Endothelial cell of umbilical vein (primary cell): Measurements from ENCODE around the gene MACO1. TPM values are rescaled to one million over a fixed set of nuclear protein-coding genes. Genes with fewer than 3 reads are reported as not detected.

ENCODE experiments used
- BruUV-seq: library from RNA; stranded (reverse); fragments of 400-500 nt; replicated peaks from 2 replicates; lab custom pipeline; 2021; lab: Mats Ljungman, UMichigan
- CTCF ChIA-PET: fragments of 300-600, 350-600 bp; sonication (Branson Sonifier 250); formaldehyde crosslinking; loops from one replicate; lab custom pipeline; 2021; ENCODE audit warnings: antibody characterized with exemption, inconsistent platforms; lab: Charles Lee
- POLR2A ChIA-PET: fragments of 300-600, 350-600 bp; sonication (Branson Sonifier 250); formaldehyde crosslinking; loops from one replicate; lab custom pipeline; 2021; ENCODE audit warnings: antibody characterized with exemption, inconsistent platforms; lab: Charles Lee
- DNase-seq: peaks from one replicate; pipeline ENCODE4 v3.0.0-alpha.2; 2011; ENCODE audit warnings: low read depth, low spot score
- FAIRE-seq: peaks from 2 replicates; lab custom pipeline; 2011; peaks lifted over from hg19 to GRCh38; lab: Jason Lieb, UNC
- H2AFZ ChIP-seq: 2 replicates; pipeline ENCODE4 v1.6.0; 2012; ENCODE audit warnings: low read depth, low read length, control low read depth, inconsistent platforms
- H3K27ac ChIP-seq: 2 replicates; pipeline ENCODE4 v1.5.1; 2011; ENCODE audit warnings: low read depth, mild to moderate bottlenecking, control low read depth, low read length, moderate library complexity; ENCODE audit not compliant: insufficient read depth
- H3K27me3 ChIP-seq, 2 experiments: 2 replicates each; pipeline versions ENCODE4 v1.6.0 to v1.6.1; 2011; ENCODE audit warnings: low read length in 2 of 2, mixed read lengths in 1 of 2; ENCODE audit not compliant: control insufficient read depth in 2 of 2, insufficient read depth in 2 of 2
- H3K36me3 ChIP-seq, 2 experiments: 2 replicates in 1 of 2; 3 replicates in 1 of 2; pipeline ENCODE4 v1.5.1; 2011; ENCODE audit warnings: low read length in 2 of 2, mild to moderate bottlenecking in 1 of 2, moderate library complexity in 1 of 2; ENCODE audit not compliant: control insufficient read depth in 2 of 2, insufficient read depth in 2 of 2; ENCODE audit errors: extremely low read depth in 1 of 2
- H3K4me1 ChIP-seq: 3 replicates; pipeline ENCODE4 v1.5.1; 2011; ENCODE audit warnings: mild to moderate bottlenecking, low read length; ENCODE audit not compliant: control insufficient read depth, insufficient read depth; ENCODE audit errors: extremely low read depth
- H3K4me2 ChIP-seq: 2 replicates; pipeline ENCODE4 v1.6.1; 2011; ENCODE audit warnings: low read length, control low read depth, mixed read lengths; ENCODE audit not compliant: insufficient read depth
- H3K4me3 ChIP-seq, 3 experiments: fragments of 200-600 bp in 1 of 3; sonication (generic), shearing (Covaris generic) in 1 of 3; replicated peaks in 1 of 3; 2 replicates each; pipeline ENCODE4 v1.5.1; 2011 to 2016; ENCODE audit warnings: control low read depth in 3 of 3, low read length in 3 of 3, mild to moderate bottlenecking in 2 of 3, inconsistent platforms in 1 of 3, low read depth in 1 of 3, moderate library complexity in 1 of 3; ENCODE audit not compliant: insufficient read depth in 1 of 3
- H3K79me2 ChIP-seq: 2 replicates; pipeline ENCODE4 v1.6.0; 2012; ENCODE audit warnings: low read length, inconsistent platforms; ENCODE audit not compliant: control insufficient read depth, insufficient read depth
- H3K9ac ChIP-seq: replicated peaks from 2 replicates; pipeline ENCODE3; 2011; ENCODE audit warnings: low read length, control low read depth; ENCODE audit not compliant: insufficient read depth; ENCODE audit errors: extremely low read depth
- H3K9me1 ChIP-seq: replicated peaks from 3 replicates; pipeline ENCODE4 v1.6.0; 2011; ENCODE audit warnings: mild to moderate bottlenecking, low read length; ENCODE audit not compliant: control insufficient read depth, insufficient read depth; ENCODE audit errors: extremely low read depth
- H3K9me3 ChIP-seq: replicated peaks from 2 replicates; pipeline ENCODE4 v1.5.1; 2012; ENCODE audit warnings: low read length, inconsistent platforms; ENCODE audit not compliant: control insufficient read depth, insufficient read depth
- H4K20me1 ChIP-seq: replicated peaks from 2 replicates; pipeline ENCODE3; 2011; ENCODE audit warnings: mild to moderate bottlenecking, low read length; ENCODE audit not compliant: control insufficient read depth, insufficient read depth; ENCODE audit errors: extremely low read depth
- CTCF ChIP-seq, 2 donors: IDR thresholded peaks; 1 replicate in 1 of 2; 2 replicates in 1 of 2; pipeline ENCODE4 v1.5.1; 2011; ENCODE audit warnings: low read length in 2 of 2, mild to moderate bottlenecking in 2 of 2, moderate library complexity in 2 of 2, control low read depth in 1 of 2, inconsistent platforms in 1 of 2, low read depth in 1 of 2; ENCODE audit not compliant: insufficient read depth in 1 of 2; ENCODE audit errors: extremely low read depth in 1 of 2
- EZH2 ChIP-seq: IDR thresholded peaks from 2 replicates; pipeline ENCODE4 v1.6.1; 2012; ENCODE audit warnings: borderline replicate concordance, low read depth, mild to moderate bottlenecking, moderate library complexity, low read length, inconsistent platforms; ENCODE audit not compliant: severe bottlenecking
- FOS ChIP-seq: IDR thresholded peaks from 2 replicates; pipeline ENCODE4 v1.6.1; 2011; ENCODE audit warnings: mild to moderate bottlenecking, low read length, moderate library complexity, borderline replicate concordance; ENCODE audit not compliant: insufficient read depth
- GATA2 ChIP-seq: IDR thresholded peaks from 2 replicates; pipeline ENCODE4 v1.7.0; 2011; ENCODE audit warnings: low read depth, mild to moderate bottlenecking, moderate library complexity, mixed read lengths, low read length; ENCODE audit not compliant: insufficient read length, insufficient read depth
- JUN ChIP-seq: IDR thresholded peaks from 2 replicates; pipeline ENCODE4 v1.6.1; 2011; ENCODE audit warnings: borderline replicate concordance, low read depth; ENCODE audit not compliant: insufficient read length, insufficient read depth
- MYC ChIP-seq: IDR thresholded peaks from one replicate; pipeline ENCODE4 v1.6.1; 2011; ENCODE audit warnings: mild to moderate bottlenecking, low read depth, low read length
- POLR2AphosphoS5 ChIP-seq: IDR thresholded peaks from 2 replicates; pipeline ENCODE4 v1.6.1; 2012; ENCODE audit warnings: low read depth, mild to moderate bottlenecking, control low read depth, low read length, moderate library complexity; ENCODE audit not compliant: insufficient read depth
- dilution Hi-C: fragments of 300-500 bp; cut with MboI; formaldehyde crosslinking; loops from one replicate; pipeline ENCODE4 v1.15.0; 2019; ENCODE audit warnings: low sequenced_read_pairs; ENCODE audit not compliant: extremely low pct_ligation_motif_present
- intact Hi-C: fragments of 100-400 bp; cut with micrococcal nuclease; formaldehyde crosslinking; loops from one replicate; pipeline ENCODE4 v1.10.0; 2022
- polyA plus RNA-seq, 4 experiments: library from polyadenylated mRNA; depleted of rRNA in 3 of 4; stranded (reverse) in 3 of 4; unstranded in 1 of 4; fragments of >200 nt; gene quantifications; 2 replicates each; pipeline versions ENCODE4 v1.2.1 to v1.2.3, GENCODE V29; 2011 to 2012; ENCODE audit warnings: missing spikeins in 1 of 4
- total RNA-seq: library from RNA; stranded (reverse); gene quantifications from 2 replicates; pipeline ENCODE4 v1.2.3, GENCODE V29; 2021

MACO1 gene
- total and polyA plus RNA-seq, 2 donors (not counting 3 experiments of a cell fraction or from before 2014, with no cell fraction given): 7.7 to 24.4 TPM

- H3K36me3 ChIP-seq: no peaks in the 10 kb centered on the region
- DNase-seq: no peak
- H3K79me2 ChIP-seq: peaks cover 17% of the 10 kb centered on the region
Observed at GRCh38 chr1:25477448-25478034, 46.8 kb downstream of the MACO1 start.

More at GRCh38 chr1:25477448-25478034, 46.8 kb downstream of the MACO1 start:
- Histone ChIP-seq H3K27me3 (no peaks in the 10 kb centered on the region), H3K4me2 (no peak overlapping the region), H3K4me1 (no peaks in the 10 kb centered on the region), H3K9me3 (no peaks in the 10 kb centered on the region), H2AFZ (no peak overlapping the region), H3K4me3 (no peak overlapping the region), H3K9ac (no peak overlapping the region), H3K27ac (no peak overlapping the region), H4K20me1 (no peaks in the 10 kb centered on the region), H3K9me1 (no peaks in the 10 kb centered on the region)
- intact Hi-C loops: loop anchor here (5.0 kb wide), 1 partner anchor 230 kb away; the partner anchor contains the start of gene RSRP1
- TF ChIP-seq GATA2 (no peak), JUN (no peak), CTCF (IDR thresholded peaks at IDR 0.05; ENCODE audit: extremely low read depth in 1 of 2, insufficient read depth in 1 of 2, low read depth in 1 of 2, low read length in 2 of 2) (no peak), FOS (no peak), EZH2 (no peak), POLR2AphosphoS5 (no peak), MYC (no peak)
- ChIA-PET CTCF (interaction anchor here (0.8 to 1.6 kb wide), 2 partner anchors 11 to 27 kb away, joined by 3 read pairs; no protein-coding TSS in a partner anchor), POLR2A (no interaction called here)
- no TSS peak for BruUV-seq
- dilution Hi-C loops: no loop called here
- no peak for FAIRE-seq
